HG03432 (cell line): ENCODE results near the gene PDE11A.
"Not testable (repeated sequence)": the region's sequence is repeated elsewhere in the genome, so short reads cannot be mapped to it uniquely, and the experiment has no call there.

Experiments
- ATAC-seq: cut with Tn5 transposase; IDR thresholded peaks from one replicate; pipeline ENCODE4 v1.9.1; 2021; ENCODE audit warnings: mild to moderate bottlenecking, moderate library complexity; ENCODE audit not compliant: unreplicated experiment

PDE11A gene

GRCh38 chr2:177887722-177888121 lies 184.9 kb downstream of the PDE11A start:
- ATAC-seq = no peak

- no peak for ATAC-seq
Observed at GRCh38 chr2:177886824-177887223, 185.8 kb downstream of the PDE11A start.

GRCh38 chr2:177885828-177886466 lies 186.6 kb downstream of the PDE11A start:
- no peak for ATAC-seq

- no peak for ATAC-seq
Observed at GRCh38 chr2:177883177-177883576, 189.4 kb downstream of the PDE11A start.

- ATAC-seq = no peak
Observed at GRCh38 chr2:177882501-177882900, 190.1 kb downstream of the PDE11A start.

- no peak for ATAC-seq
Observed at GRCh38 chr2:177881921-177882320, 190.7 kb downstream of the PDE11A start.

GRCh38 chr2:177881008-177881747 lies 191.4 kb downstream of the PDE11A start:
- no peak for ATAC-seq

- ATAC-seq = no peak
Observed at GRCh38 chr2:177880285-177880684, 192.3 kb downstream of the PDE11A start.

- ATAC-seq = no peak
Observed at GRCh38 chr2:177876950-177877349, 195.6 kb downstream of the PDE11A start.

- no peak for ATAC-seq
Observed at GRCh38 chr2:177874686-177875085, 197.9 kb downstream of the PDE11A start.

GRCh38 chr2:177873915-177874314 lies 198.7 kb downstream of the PDE11A start:
- no peak for ATAC-seq

- no peak for ATAC-seq
Observed at GRCh38 chr2:177872286-177872685, 200.3 kb downstream of the PDE11A start.

GRCh38 chr2:177869912-177870311 lies 202.7 kb downstream of the PDE11A start:
- no peak for ATAC-seq

GRCh38 chr2:177869209-177869608 lies 203.4 kb downstream of the PDE11A start:
- ATAC-seq = no peak

- ATAC-seq = no peak
Observed at GRCh38 chr2:177868806-177869205, 203.8 kb downstream of the PDE11A start.

- ATAC-seq = no peak
Observed at GRCh38 chr2:177857538-177857937, 215.0 kb downstream of the PDE11A start.

GRCh38 chr2:177852389-177852788 lies 220.2 kb downstream of the PDE11A start:
- ATAC-seq = no peak

GRCh38 chr2:177843188-177843587 lies 229.4 kb downstream of the PDE11A start:
- ATAC-seq = no peak

- no peak for ATAC-seq
Observed at GRCh38 chr2:177842243-177842642, 230.3 kb downstream of the PDE11A start.

GRCh38 chr2:177835418-177836204 lies 237.0 kb downstream of the PDE11A start:
- ATAC-seq = not testable (repeated sequence)

GRCh38 chr2:177832611-177833433 lies 239.8 kb downstream of the PDE11A start:
- no peak for ATAC-seq
